Endometrial microvascular endothelial cells (primary cell): ENCODE data around the gene FAM13A. TPM values are rescaled to one million over a fixed set of nuclear protein-coding genes. Genes with fewer than 3 reads are reported as not detected.
"Not testable (repeated sequence)": the region's sequence is repeated elsewhere in the genome, so short reads cannot be mapped to it uniquely, and the experiment has no call there.

Source experiments
- in situ Hi-C: cut with HindIII; loops from 2 replicates; pipeline ENCODE4 v1.10.0; 2017; ENCODE audit warnings: low sequenced_read_pairs, low pct_unique_long_range_greater_than_20kb; ENCODE audit errors: inconsistent ontology term
- total RNA-seq: library from RNA; depleted of rRNA; stranded (reverse); fragments of >200 nt; gene quantifications from one replicate; pipeline ENCODE4 v1.2.3, GENCODE V29; 2015; ENCODE audit errors: inconsistent ontology term

FAM13A gene
- total RNA-seq, 1 donor from 2014 or later = 3.9 TPM

- in situ Hi-C loops = no loop called here
Observed at GRCh38 chr4:89048906-89049601, 7.9 kb downstream of the FAM13A start.

GRCh38 chr4:89044147-89044900, 12.7 kb downstream of the FAM13A start:
- in situ Hi-C loops = no loop called here

- in situ Hi-C loops = no loop called here
Observed at GRCh38 chr4:89042055-89042454, 14.9 kb downstream of the FAM13A start.

GRCh38 chr4:89039730-89040338, 17.2 kb downstream of the FAM13A start:
- in situ Hi-C loops = no loop called here

GRCh38 chr4:89036535-89036934, 20.4 kb downstream of the FAM13A start:
- in situ Hi-C loops = no loop called here

GRCh38 chr4:89031272-89031671, 25.7 kb downstream of the FAM13A start:
- in situ Hi-C loops = no loop called here

- in situ Hi-C loops = loop anchor here (10.0 kb wide), 1 partner anchor 205 kb away; no protein-coding TSS in a partner anchor
Observed at GRCh38 chr4:89029591-89029990, 27.4 kb downstream of the FAM13A start.

- in situ Hi-C loops = loop anchor here (10.0 kb wide), 1 partner anchor 202 kb away; no protein-coding TSS in a partner anchor
Observed at GRCh38 chr4:89026542-89026941, 30.4 kb downstream of the FAM13A start.

- in situ Hi-C loops = loop anchor here (10.0 kb wide), 1 partner anchor 199 kb away; no protein-coding TSS in a partner anchor
Observed at GRCh38 chr4:89024051-89024675, 32.8 kb downstream of the FAM13A start.

- in situ Hi-C loops = loop anchor here (10.0 kb wide), 1 partner anchor 198 kb away; no protein-coding TSS in a partner anchor
Observed at GRCh38 chr4:89023140-89023539, 33.8 kb downstream of the FAM13A start.

GRCh38 chr4:89022426-89023128, 34.4 kb downstream of the FAM13A start:
- in situ Hi-C loops = loop anchor here (10.0 kb wide), 1 partner anchor 198 kb away; no protein-coding TSS in a partner anchor

GRCh38 chr4:89021684-89022083, 35.3 kb downstream of the FAM13A start:
- in situ Hi-C loops = loop anchor here (10.0 kb wide), 1 partner anchor 197 kb away; no protein-coding TSS in a partner anchor

- in situ Hi-C loops = loop anchor here (10.0 kb wide), 1 partner anchor 196 kb away; no protein-coding TSS in a partner anchor
Observed at GRCh38 chr4:89021062-89021461, 35.9 kb downstream of the FAM13A start.

- in situ Hi-C loops = not testable (repeated sequence)
Observed at GRCh38 chr4:89014897-89015296, 42.1 kb downstream of the FAM13A start.

- in situ Hi-C loops = no loop called here
Observed at GRCh38 chr4:89009761-89010369, 47.1 kb downstream of the FAM13A start.

- in situ Hi-C loops = no loop called here
Observed at GRCh38 chr4:89009115-89009514, 47.9 kb downstream of the FAM13A start.

- in situ Hi-C loops = no loop called here
Observed at GRCh38 chr4:89008166-89008565, 48.8 kb downstream of the FAM13A start.

GRCh38 chr4:89007338-89007939, 49.5 kb downstream of the FAM13A start:
- in situ Hi-C loops = no loop called here
